Measurements from ENCODE around the gene RRP1B. TPM values are rescaled to one million over a fixed set of nuclear protein-coding genes. Genes with fewer than 3 reads are reported as not detected.

The RRP1B gene
- total RNA-seq, 1 experiment from 2014 or later, result 44.2 TPM

DNA sequence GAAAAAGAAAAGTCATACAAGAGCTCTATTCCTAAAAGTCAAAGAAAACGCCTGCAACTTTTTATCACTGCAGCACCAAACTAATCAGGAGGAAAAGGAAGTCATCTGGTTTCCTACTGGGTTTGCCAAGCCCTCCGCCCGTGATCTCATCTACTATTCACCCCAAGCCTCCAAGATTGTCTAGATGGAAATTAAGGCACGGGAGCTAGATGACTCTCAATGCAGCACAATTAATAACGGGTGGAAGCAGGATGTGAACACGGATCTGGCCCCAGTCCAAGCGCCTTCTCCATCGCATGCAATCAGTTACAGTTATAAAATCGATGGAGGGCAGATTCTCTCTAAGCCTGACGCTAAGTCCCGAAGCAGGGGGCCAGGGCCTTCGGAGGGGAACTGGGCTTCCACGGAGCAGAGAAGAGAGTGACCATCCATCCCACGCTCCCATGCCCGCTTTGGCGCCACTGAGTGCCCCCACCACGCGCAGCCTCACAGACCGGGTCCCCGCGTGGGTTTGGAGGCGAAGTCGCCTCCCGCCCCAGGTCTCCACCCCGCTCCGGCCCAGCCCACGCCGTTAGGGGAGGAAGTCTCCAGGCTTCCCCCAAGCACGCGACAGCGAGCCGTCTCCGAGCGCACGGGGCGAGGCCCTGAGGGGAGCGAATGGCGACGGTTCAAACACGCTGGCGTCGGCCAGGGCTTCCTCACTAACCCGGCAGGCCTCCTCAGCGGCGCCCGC lies 1.8 kb upstream of the RRP1B start:
- ATAC-seq, result no peak
- no peaks in the 10 kb centered on the region for H3K9me3 ChIP-seq (ENCODE audit: low read length)
- no peaks in the 10 kb centered on the region for H3F3A ChIP-seq (ENCODE audit: low read length, unreplicated experiment)
- H2AFZ ChIP-seq (ENCODE audit: low read length), result no peak overlapping the region
- no TSS peak for BruUV-seq (replicated peaks)
- no peak overlapping the region for H3K9ac ChIP-seq (ENCODE audit: low read length)
- ChIA-PET POLR2A (ENCODE audit: unreplicated experiment) (no interaction called here), CTCF (no interaction called here)
- H3K36me3 ChIP-seq (ENCODE audit: low read depth, low read length), result peaks cover 12% of the 10 kb centered on the region
- no peaks in the 10 kb centered on the region for H3K9me2 ChIP-seq (replicated peaks; ENCODE audit: low read length)
- no peak overlapping the region for H3K4me2 ChIP-seq (ENCODE audit: low read length)
- TF ChIP-seq EZH2phosphoT487 (IDR thresholded peaks at IDR 0.05; ENCODE audit: borderline replicate concordance, low read length), result no peak
- peaks cover 20% of the 10 kb centered on the region; the same call in 1 of the 2 replicates for H4K20me1 ChIP-seq (ENCODE audit: low read length)
- no peak overlapping the region for H3K4me3 ChIP-seq (ENCODE audit: low read length)
- DNase-seq, result no peak
- H3K27me3 ChIP-seq (ENCODE audit: low read length), result no peaks in the 10 kb centered on the region
- intact Hi-C loops (cut with micrococcal nuclease), result no loop called here
- H3K4me1 ChIP-seq (ENCODE audit: insufficient read depth, low read length), result peaks cover 39% of the 10 kb centered on the region
- H3K79me2 ChIP-seq (ENCODE audit: low read length), result peaks cover 39% of the 10 kb centered on the region
- no peak overlapping the region for H3K27ac ChIP-seq (ENCODE audit: low read length)

GRCh38 chr21:43658088-43658741 lies 1.1 kb upstream of the RRP1B start:
- no peak for DNase-seq
- Histone ChIP-seq H4K20me1 (ENCODE audit: low read length) (peaks cover 22% of the 10 kb centered on the region; the same call in 1 of the 2 replicates), H3K4me1 (ENCODE audit: insufficient read depth, low read length) (peaks cover 39% of the 10 kb centered on the region), H3K27me3 (ENCODE audit: low read length) (no peaks in the 10 kb centered on the region), H3K79me2 (ENCODE audit: low read length) (peaks cover 46% of the 10 kb centered on the region), H3K27ac (ENCODE audit: low read length) (no peak overlapping the region), H2AFZ (ENCODE audit: low read length) (no peak overlapping the region), H3K9ac (ENCODE audit: low read length) (no peak overlapping the region), H3K4me3 (ENCODE audit: low read length) (no peak overlapping the region), H3F3A (ENCODE audit: low read length, unreplicated experiment) (no peaks in the 10 kb centered on the region), H3K9me3 (ENCODE audit: low read length) (no peaks in the 10 kb centered on the region), H3K36me3 (ENCODE audit: low read depth, low read length) (peaks cover 18% of the 10 kb centered on the region), H3K4me2 (ENCODE audit: low read length) (no peak overlapping the region), H3K9me2 (replicated peaks; ENCODE audit: low read length) (no peaks in the 10 kb centered on the region)
- intact Hi-C loops (cut with micrococcal nuclease), result no loop called here
- POLR2A ChIA-PET (ENCODE audit: unreplicated experiment), result no interaction called here
- TF ChIP-seq EZH2phosphoT487 (IDR thresholded peaks at IDR 0.05; ENCODE audit: borderline replicate concordance, low read length) (no peak), EZH2 (IDR thresholded peaks at IDR 0.05; ENCODE audit: low read length, unreplicated experiment) (no peak)
- TF ChIP-seq, protein P1, sequence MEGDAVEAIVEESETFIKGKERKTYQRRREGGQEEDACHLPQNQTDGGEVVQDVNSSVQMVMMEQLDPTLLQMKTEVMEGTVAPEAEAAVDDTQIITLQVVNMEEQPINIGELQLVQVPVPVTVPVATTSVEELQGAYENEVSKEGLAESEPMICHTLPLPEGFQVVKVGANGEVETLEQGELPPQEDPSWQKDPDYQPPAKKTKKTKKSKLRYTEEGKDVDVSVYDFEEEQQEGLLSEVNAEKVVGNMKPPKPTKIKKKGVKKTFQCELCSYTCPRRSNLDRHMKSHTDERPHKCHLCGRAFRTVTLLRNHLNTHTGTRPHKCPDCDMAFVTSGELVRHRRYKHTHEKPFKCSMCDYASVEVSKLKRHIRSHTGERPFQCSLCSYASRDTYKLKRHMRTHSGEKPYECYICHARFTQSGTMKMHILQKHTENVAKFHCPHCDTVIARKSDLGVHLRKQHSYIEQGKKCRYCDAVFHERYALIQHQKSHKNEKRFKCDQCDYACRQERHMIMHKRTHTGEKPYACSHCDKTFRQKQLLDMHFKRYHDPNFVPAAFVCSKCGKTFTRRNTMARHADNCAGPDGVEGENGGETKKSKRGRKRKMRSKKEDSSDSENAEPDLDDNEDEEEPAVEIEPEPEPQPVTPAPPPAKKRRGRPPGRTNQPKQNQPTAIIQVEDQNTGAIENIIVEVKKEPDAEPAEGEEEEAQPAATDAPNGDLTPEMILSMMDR (conservative IDR thresholded peaks at IDR 0.05; ENCODE audit: low read depth, low read length), result no peak
- BruUV-seq (replicated peaks), result no TSS peak
- no peak for ATAC-seq
- CTCF ChIA-PET, result no interaction called here

GRCh38 chr21:43658769-43659135 lies 608 bp upstream of the RRP1B start:
- H3K4me1 ChIP-seq (ENCODE audit: insufficient read depth, low read length), result peaks cover 39% of the 10 kb centered on the region
- POLR2A ChIA-PET (ENCODE audit: unreplicated experiment), result no interaction called here
- H3K9me2 ChIP-seq (replicated peaks; ENCODE audit: low read length), result no peaks in the 10 kb centered on the region
- peaks cover 22% of the 10 kb centered on the region; the same call in 1 of the 2 replicates for H4K20me1 ChIP-seq (ENCODE audit: low read length)
- BruUV-seq (replicated peaks), result no TSS peak
- peak overlapping the region; percentile 86; the same call in 1 of the 2 replicates for H3K4me3 ChIP-seq (ENCODE audit: low read length)
- H2AFZ ChIP-seq (ENCODE audit: low read length), result peak overlapping the region; percentile 85
- H3K79me2 ChIP-seq (ENCODE audit: low read length), result peaks cover 50% of the 10 kb centered on the region
- peaks cover 20% of the 10 kb centered on the region for H3K36me3 ChIP-seq (ENCODE audit: low read depth, low read length)
- no peaks in the 10 kb centered on the region for H3F3A ChIP-seq (ENCODE audit: low read length, unreplicated experiment)
- peak overlapping the region; percentile 93 for H3K4me2 ChIP-seq (ENCODE audit: low read length)
- TF ChIP-seq EZH2 (IDR thresholded peaks at IDR 0.05; ENCODE audit: low read length, unreplicated experiment) (no peak), EZH2phosphoT487 (IDR thresholded peaks at IDR 0.05; ENCODE audit: borderline replicate concordance, low read length) (no peak)
- TF ChIP-seq, protein P1 (conservative IDR thresholded peaks at IDR 0.05; ENCODE audit: low read depth, low read length), result no peak
- peak overlapping the region; percentile 91 for H3K9ac ChIP-seq (ENCODE audit: low read length)
- ATAC-seq (no peak), DNase-seq (no peak)
- no peaks in the 10 kb centered on the region for H3K9me3 ChIP-seq (ENCODE audit: low read length)
- intact Hi-C loops (cut with micrococcal nuclease), result no loop called here
- peak overlapping the region; percentile 41; the same call in 1 of the 2 replicates for H3K27ac ChIP-seq (ENCODE audit: low read length)
- CTCF ChIA-PET, result no interaction called here
- H3K27me3 ChIP-seq (ENCODE audit: low read length), result no peaks in the 10 kb centered on the region

Measured in PC-3 (cell line).